CD4-positive, alpha-beta T cell (primary cell): ENCODE data around the gene PUS1. TPM values are rescaled to one million over a fixed set of nuclear protein-coding genes. Genes with fewer than 3 reads are reported as not detected.

Experiments
- ATAC-seq: fragments of 200-7000 bp; cut with Tn5 transposase; one replicate; pipeline ENCODE4 v1.10.0; 2022; ENCODE audit warnings: mild to moderate bottlenecking; ENCODE audit not compliant: poor library complexity
- CTCF ChIA-PET: fragments of 350-600 bp; sonication (Branson Sonifier 250); formaldehyde crosslinking; loops from one replicate; lab custom pipeline; 2021; ENCODE audit warnings: antibody characterized with exemption, inconsistent platforms; lab: Charles Lee
- POLR2A ChIA-PET: fragments of 350-600 bp; sonication (Branson Sonifier 250); formaldehyde crosslinking; loops from one replicate; lab custom pipeline; 2021; ENCODE audit warnings: antibody characterized with exemption, inconsistent platforms; lab: Charles Lee
- DNase-seq, 14 experiments: peaks; one replicate each; pipeline ENCODE4 v3.0.0-alpha.2; 2013 to 2020; ENCODE audit warnings: mixed read lengths in 2 of 14
- H3K27ac ChIP-seq, 2 donors: one replicate each; pipeline versions ENCODE4 v1.5.1 to v1.7.0; 2013; ENCODE audit warnings: low read length in 2 of 2, low read depth in 1 of 2, mild to moderate bottlenecking in 1 of 2
- H3K27me3 ChIP-seq, 2 experiments: 1 replicate in 1 of 2; 2 replicates in 1 of 2; pipeline versions ENCODE4 v1.6.1 to v1.7.0; 2013; ENCODE audit warnings: low read length in 2 of 2, control low read depth in 1 of 2, mild to moderate bottlenecking in 1 of 2, moderate library complexity in 1 of 2; ENCODE audit not compliant: insufficient read depth in 2 of 2, control insufficient read depth in 1 of 2
- H3K36me3 ChIP-seq: one replicate; pipeline ENCODE4 v1.6.1; 2013; ENCODE audit warnings: low read length, control low read depth; ENCODE audit not compliant: insufficient read depth
- H3K4me1 ChIP-seq: one replicate; pipeline ENCODE4 v1.6.1; 2013; ENCODE audit warnings: low read length, control low read depth; ENCODE audit not compliant: insufficient read depth
- H3K4me3 ChIP-seq: one replicate; pipeline ENCODE4 v1.5.1; 2013; ENCODE audit warnings: mild to moderate bottlenecking, low read length, moderate library complexity
- H3K9me3 ChIP-seq, 2 experiments: 1 replicate in 1 of 2; 2 replicates in 1 of 2; pipeline versions ENCODE4 v1.6.1 to v1.7.0; 2013; ENCODE audit warnings: low read length in 2 of 2, mild to moderate bottlenecking in 2 of 2, control low read depth in 1 of 2, moderate library complexity in 1 of 2; ENCODE audit not compliant: control insufficient read depth in 1 of 2, insufficient read depth in 1 of 2
- H3K27ac Mint-ChIP-seq: one replicate; pipeline ENCODE4 v1.8.0; 2020; ENCODE audit warnings: mixed read lengths
- H3K27me3 Mint-ChIP-seq: one replicate; pipeline ENCODE4 v1.8.0; 2021; ENCODE audit warnings: mixed read lengths
- H3K36me3 Mint-ChIP-seq: one replicate; pipeline ENCODE4 v1.8.0; 2021; ENCODE audit warnings: low read depth, mixed read lengths
- H3K4me1 Mint-ChIP-seq: one replicate; pipeline ENCODE4 v1.8.0; 2021; ENCODE audit warnings: low read depth, mixed read lengths
- H3K4me3 Mint-ChIP-seq: one replicate; pipeline ENCODE4 v1.8.0; 2020; ENCODE audit warnings: mild to moderate bottlenecking, mixed read lengths
- H3K9me3 Mint-ChIP-seq: one replicate; pipeline ENCODE4 v1.8.0; 2020; ENCODE audit warnings: mixed read lengths
- intact Hi-C, 2 experiments: fragments of 100-400 bp; cut with DNase I in 1 of 2; cut with micrococcal nuclease in 1 of 2; formaldehyde crosslinking; loops; one replicate each; pipeline versions ENCODE4 v1.15.1 to v1.9.0; 2023 to 2025; cut with DNase I, micrococcal nuclease
- total RNA-seq, 174 experiments: library from RNA in 2 of 174; stranded (reverse) in 2 of 174; gene quantifications; one replicate each; pipeline ENCODE4 v1.2.3 and lab custom pipeline; 2021 to 2026
- TF ChIP-seq, protein P1 (sequence below): fragments of 200-600 bp; IDR thresholded peaks from one replicate; pipeline ENCODE4 v1.8.0; 2022; ENCODE audit warnings: antibody characterized with exemption, mild to moderate bottlenecking

The PUS1 gene
- total RNA-seq, 2 experiments from 2014 or later, result 17.7 to 18.2 TPM

DNA sequence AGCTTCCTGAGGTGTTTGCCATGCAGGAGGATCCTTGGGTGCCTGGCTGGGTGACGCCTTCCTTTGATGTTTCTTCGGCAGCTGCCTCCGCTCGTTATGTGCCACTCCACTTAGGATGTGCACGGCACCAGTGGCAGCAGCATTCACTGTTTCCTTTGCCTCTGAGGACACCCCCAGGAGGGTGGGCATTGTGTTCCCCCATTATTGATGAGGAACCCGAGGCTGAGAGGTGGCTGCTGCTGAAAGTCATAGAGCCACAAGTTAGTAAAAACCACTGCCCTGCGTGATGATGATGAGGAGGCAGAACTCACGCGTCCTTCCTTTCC lies 61.9 kb downstream of the PUS1 start:
- Histone ChIP-seq H3K36me3 (peaks cover 89% of the 10 kb centered on the region), H3K4me1 (no peaks in the 10 kb centered on the region), H3K27ac (no peak overlapping the region), H3K9me3 (no peaks in the 10 kb centered on the region), H3K27me3 (no peaks in the 10 kb centered on the region), H3K4me3 (no peak overlapping the region)
- Mint-ChIP-seq H3K27me3 (no peaks in the 10 kb centered on the region), H3K4me1 (no peaks in the 10 kb centered on the region), H3K9me3 (no peaks in the 10 kb centered on the region), H3K27ac (no peak overlapping the region), H3K4me3 (no peak overlapping the region), H3K36me3 (peaks cover 95% of the 10 kb centered on the region)
- DNase-seq (no peak), ATAC-seq (no peak)
- POLR2A ChIA-PET, result no interaction called here
- TF ChIP-seq, protein P1, sequence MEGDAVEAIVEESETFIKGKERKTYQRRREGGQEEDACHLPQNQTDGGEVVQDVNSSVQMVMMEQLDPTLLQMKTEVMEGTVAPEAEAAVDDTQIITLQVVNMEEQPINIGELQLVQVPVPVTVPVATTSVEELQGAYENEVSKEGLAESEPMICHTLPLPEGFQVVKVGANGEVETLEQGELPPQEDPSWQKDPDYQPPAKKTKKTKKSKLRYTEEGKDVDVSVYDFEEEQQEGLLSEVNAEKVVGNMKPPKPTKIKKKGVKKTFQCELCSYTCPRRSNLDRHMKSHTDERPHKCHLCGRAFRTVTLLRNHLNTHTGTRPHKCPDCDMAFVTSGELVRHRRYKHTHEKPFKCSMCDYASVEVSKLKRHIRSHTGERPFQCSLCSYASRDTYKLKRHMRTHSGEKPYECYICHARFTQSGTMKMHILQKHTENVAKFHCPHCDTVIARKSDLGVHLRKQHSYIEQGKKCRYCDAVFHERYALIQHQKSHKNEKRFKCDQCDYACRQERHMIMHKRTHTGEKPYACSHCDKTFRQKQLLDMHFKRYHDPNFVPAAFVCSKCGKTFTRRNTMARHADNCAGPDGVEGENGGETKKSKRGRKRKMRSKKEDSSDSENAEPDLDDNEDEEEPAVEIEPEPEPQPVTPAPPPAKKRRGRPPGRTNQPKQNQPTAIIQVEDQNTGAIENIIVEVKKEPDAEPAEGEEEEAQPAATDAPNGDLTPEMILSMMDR, result no peak
- intact Hi-C loops, result no loop called here
- CTCF ChIA-PET, result no interaction called here

DNA sequence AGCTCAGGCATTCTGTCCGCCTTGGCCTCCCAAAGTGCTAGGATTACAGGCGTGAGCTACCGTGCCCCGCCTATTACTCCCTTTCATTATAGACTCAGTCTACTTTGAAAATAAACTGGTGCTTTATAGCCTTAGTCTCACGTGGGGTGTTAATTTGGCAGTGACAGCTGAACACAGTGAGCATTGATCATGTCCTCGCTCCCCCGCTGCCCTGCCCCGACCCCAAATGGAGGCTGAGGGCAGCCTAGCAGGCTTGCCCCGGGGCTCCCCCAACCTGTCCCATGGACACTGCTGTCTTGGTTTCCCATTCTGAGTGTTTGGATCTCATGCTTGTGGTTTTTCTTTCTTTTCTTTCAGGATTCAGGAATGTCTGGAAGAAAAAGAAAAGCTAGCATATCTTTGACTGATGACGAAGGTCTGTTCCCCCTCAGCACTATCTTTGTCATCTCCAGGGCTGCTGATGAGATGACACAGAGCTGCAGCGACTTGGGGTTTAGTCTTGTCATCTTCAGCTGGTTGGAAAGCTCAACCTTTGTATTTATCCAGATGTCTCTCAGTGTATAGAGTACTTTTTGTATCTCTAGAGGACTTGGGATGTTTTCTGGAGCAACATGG lies 62.8 kb downstream of the PUS1 start:
- TF ChIP-seq, protein P1, result no peak
- Mint-ChIP-seq H3K36me3 (peaks cover 95% of the 10 kb centered on the region), H3K4me1 (no peaks in the 10 kb centered on the region), H3K27me3 (no peaks in the 10 kb centered on the region), H3K4me3 (no peak overlapping the region), H3K27ac (no peak overlapping the region), H3K9me3 (no peaks in the 10 kb centered on the region)
- no peaks in the 10 kb centered on the region for H3K4me1 ChIP-seq
- DNase-seq, result no peak
- peaks cover 90% of the 10 kb centered on the region for H3K36me3 ChIP-seq
- H3K27me3 ChIP-seq, result no peaks in the 10 kb centered on the region
- intact Hi-C loops, result no loop called here
- ChIA-PET CTCF (no interaction called here), POLR2A (no interaction called here)
- H3K27ac ChIP-seq, result no peak overlapping the region
- no peak overlapping the region for H3K4me3 ChIP-seq
- no peaks in the 10 kb centered on the region for H3K9me3 ChIP-seq
- no peak for ATAC-seq

DNA sequence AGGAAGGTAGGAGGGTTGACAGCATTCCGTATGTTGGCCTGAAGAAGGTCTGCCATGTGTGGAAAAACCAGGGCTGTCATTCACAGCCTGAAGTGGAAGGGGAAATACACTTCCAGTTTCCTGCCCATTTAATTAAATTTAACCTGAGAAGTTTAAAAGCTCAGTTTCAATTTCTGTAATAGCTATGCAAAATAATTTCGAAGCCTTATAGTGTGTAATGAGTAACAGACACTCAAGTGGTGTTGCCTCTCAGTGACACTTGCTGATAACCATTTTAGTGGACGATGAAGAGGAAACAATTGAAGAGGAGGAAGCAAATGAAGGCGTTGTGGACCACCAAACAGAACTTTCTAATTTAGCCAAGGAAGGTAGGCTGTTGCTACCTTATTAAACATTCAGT lies 65.5 kb downstream of the PUS1 start:
- ChIA-PET CTCF (no interaction called here), POLR2A (no interaction called here)
- Histone ChIP-seq H3K4me1 (no peaks in the 10 kb centered on the region), H3K4me3 (no peak overlapping the region), H3K27ac (no peak overlapping the region), H3K27me3 (no peaks in the 10 kb centered on the region), H3K36me3 (peaks cover 76% of the 10 kb centered on the region), H3K9me3 (no peaks in the 10 kb centered on the region)
- TF ChIP-seq, protein P1, result no peak
- no peak overlapping the region for H3K4me3 Mint-ChIP-seq
- peaks cover 81% of the 10 kb centered on the region for H3K36me3 Mint-ChIP-seq
- ATAC-seq (no peak), DNase-seq (no peak)
- H3K27ac Mint-ChIP-seq, result no peak overlapping the region
- no peaks in the 10 kb centered on the region for H3K4me1 Mint-ChIP-seq
- intact Hi-C loops, result no loop called here
- no peaks in the 10 kb centered on the region for H3K9me3 Mint-ChIP-seq
- H3K27me3 Mint-ChIP-seq, result no peaks in the 10 kb centered on the region

Other genes starting within 250 kb of the PUS1 start
- 10 to 100 TPM; 88.7 to 98.4 TPM for gene SFSWAP, start 218.2 kb upstream of the PUS1 start, total RNA-seq
- under 1 TPM; 0.17 to 0.27 TPM for gene MMP17, start 100.9 kb upstream of the PUS1 start, total RNA-seq
- 10 to 100 TPM; 85.0 to 91.6 TPM for gene ULK1, start 34.7 kb upstream of the PUS1 start, total RNA-seq
- gene EP400, start 20.7 kb downstream of the PUS1 start, total RNA-seq, result 10 to 100 TPM; 56.4 to 56.5 TPM
- gene DDX51, start 215.0 kb downstream of the PUS1 start, total RNA-seq, result 10 to 100 TPM; 58.0 to 59.3 TPM
- gene NOC4L, start 215.2 kb downstream of the PUS1 start, total RNA-seq, result 10 to 100 TPM; 21.8 to 22.3 TPM